Body of pancreas (tissue), 4 donors: ENCODE data around the gene PDE4A.

ENCODE experiments used
- CTCF ChIP-seq, 7 experiments: fragments of 450-650 bp in 4 of 7; fragments of 200-600 bp in 3 of 7; sonication (generic) in 3 of 7; IDR thresholded peaks; one replicate each; pipeline ENCODE4 v1.5.1; 2016 to 2019; ENCODE audit warnings: antibody characterized with exemption in 7 of 7
- POLR2A ChIP-seq, 3 donors: fragments of 450-650 bp; IDR thresholded peaks; one replicate each; pipeline ENCODE4 v1.6.1; 2016; ENCODE audit warnings: antibody characterized with exemption in 3 of 3, mild to moderate bottlenecking in 2 of 3

- TF ChIP-seq CTCF (IDR thresholded peaks at IDR 0.05) (no peak), POLR2A (IDR thresholded peaks at IDR 0.05) (no peak)
Measured at GRCh38 chr19:10473192-10473591, 52.9 kb downstream of the PDE4A start.
